Choroid plexus epithelial cell (primary cell): Measurements from ENCODE around the gene GMNC.

Experiments
- DNase-seq: peaks from one replicate; pipeline ENCODE4 v3.0.0-alpha.2; 2010; ENCODE audit warnings: low read depth
- H3K4me3 ChIP-seq: 2 replicates; pipeline ENCODE4 v1.5.1; 2011; ENCODE audit warnings: low read depth, mild to moderate bottlenecking, control low read depth, low read length, moderate library complexity
- TF ChIP-seq, protein P1 (sequence below): conservative IDR thresholded peaks from 2 replicates; pipeline ENCODE4 v1.5.1; 2011; ENCODE audit warnings: low read depth, mild to moderate bottlenecking, control low read depth, inconsistent platforms, low read length, moderate library complexity

The GMNC gene

GRCh38 chr3:190865828-190866227 is 3.3 kb upstream of the GMNC start:
- no peak overlapping the region for H3K4me3 ChIP-seq
- no peak for DNase-seq
- TF ChIP-seq, protein P1, sequence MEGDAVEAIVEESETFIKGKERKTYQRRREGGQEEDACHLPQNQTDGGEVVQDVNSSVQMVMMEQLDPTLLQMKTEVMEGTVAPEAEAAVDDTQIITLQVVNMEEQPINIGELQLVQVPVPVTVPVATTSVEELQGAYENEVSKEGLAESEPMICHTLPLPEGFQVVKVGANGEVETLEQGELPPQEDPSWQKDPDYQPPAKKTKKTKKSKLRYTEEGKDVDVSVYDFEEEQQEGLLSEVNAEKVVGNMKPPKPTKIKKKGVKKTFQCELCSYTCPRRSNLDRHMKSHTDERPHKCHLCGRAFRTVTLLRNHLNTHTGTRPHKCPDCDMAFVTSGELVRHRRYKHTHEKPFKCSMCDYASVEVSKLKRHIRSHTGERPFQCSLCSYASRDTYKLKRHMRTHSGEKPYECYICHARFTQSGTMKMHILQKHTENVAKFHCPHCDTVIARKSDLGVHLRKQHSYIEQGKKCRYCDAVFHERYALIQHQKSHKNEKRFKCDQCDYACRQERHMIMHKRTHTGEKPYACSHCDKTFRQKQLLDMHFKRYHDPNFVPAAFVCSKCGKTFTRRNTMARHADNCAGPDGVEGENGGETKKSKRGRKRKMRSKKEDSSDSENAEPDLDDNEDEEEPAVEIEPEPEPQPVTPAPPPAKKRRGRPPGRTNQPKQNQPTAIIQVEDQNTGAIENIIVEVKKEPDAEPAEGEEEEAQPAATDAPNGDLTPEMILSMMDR: no peak

DNA sequence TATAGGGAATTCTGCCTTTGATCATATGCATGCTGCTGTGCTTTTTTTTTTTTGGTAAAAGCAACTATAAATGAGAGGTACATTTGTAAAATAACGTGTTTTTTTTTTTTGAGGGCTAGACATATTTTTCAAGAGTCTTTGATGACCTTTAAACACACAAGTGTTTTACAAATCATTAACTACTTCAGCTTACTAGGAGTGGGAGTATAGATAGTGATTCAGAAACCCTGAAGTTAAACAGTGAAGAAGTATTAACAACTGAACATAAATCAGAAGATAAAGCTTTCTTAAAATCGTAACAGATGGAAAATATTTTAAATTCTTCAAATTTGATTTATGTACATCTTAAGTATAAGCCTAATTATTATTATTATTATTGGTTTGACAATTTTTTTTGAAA is 2.9 kb upstream of the GMNC start:
- H3K4me3 ChIP-seq: no peak overlapping the region
- no peak for DNase-seq
- TF ChIP-seq, protein P1: no peak

GRCh38 chr3:190864002-190864401 is 1.5 kb upstream of the GMNC start:
- no peak overlapping the region for H3K4me3 ChIP-seq
- no peak for DNase-seq
- TF ChIP-seq, protein P1: no peak

- TF ChIP-seq, protein P1: no peak
- peak overlapping the region; percentile 67 for H3K4me3 ChIP-seq
- DNase-seq: peak; percentile 4
Observed at GRCh38 chr3:190863119-190863465, 598 bp upstream of the GMNC start.

DNA sequence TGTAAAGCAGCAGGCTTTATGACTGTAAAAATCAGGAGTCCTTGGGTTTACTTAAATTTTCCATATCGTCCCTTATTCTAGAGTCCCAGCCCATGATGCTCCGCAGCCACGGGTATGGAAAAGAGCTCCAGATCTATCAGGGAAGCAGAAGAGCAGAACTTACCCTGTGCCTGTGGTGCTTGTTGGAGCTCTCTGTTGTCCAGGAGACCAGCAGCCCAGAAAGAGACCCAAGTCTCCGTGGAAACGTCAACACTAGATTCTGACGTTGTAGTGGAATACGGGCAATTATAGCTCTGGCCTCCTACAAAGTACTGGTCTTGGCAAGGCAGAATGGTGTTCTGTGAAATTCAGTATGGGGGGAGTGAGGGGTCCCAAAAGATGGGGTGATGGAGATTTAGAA is 2.0 kb downstream of the GMNC start:
- no peak for DNase-seq
- TF ChIP-seq, protein P1: no peak
- H3K4me3 ChIP-seq: no peak overlapping the region

DNA sequence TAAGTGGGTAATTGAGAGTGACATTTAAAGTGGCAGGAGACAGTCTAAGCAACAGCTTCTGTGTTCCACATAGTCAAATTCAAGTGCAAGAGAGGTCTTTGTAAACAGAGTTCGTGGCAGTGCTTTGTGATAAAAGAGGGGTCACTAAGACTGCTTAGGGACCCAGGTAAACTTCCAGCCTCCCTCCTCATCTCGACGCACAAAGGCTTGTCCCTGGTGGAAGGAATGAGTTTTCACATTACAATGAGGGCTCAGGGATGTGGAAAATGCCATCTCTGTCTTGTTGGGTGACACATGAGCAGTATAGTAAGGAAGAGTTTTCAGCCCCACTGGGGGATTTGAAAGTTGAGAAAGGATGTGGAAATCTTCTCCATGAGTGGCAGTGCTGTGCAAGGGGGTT is 7.3 kb downstream of the GMNC start:
- DNase-seq: no peak
- TF ChIP-seq, protein P1: no peak

GRCh38 chr3:190854062-190854461 is 8.4 kb downstream of the GMNC start:
- TF ChIP-seq, protein P1: no peak
- no peak overlapping the region for H3K4me3 ChIP-seq
- DNase-seq: no peak

More for the DNA sequence above, 7.3 kb downstream of the GMNC start:
- no peak overlapping the region for H3K4me3 ChIP-seq
